Measurements from ENCODE around the gene KRT40. TPM values are rescaled to one million over a fixed set of nuclear protein-coding genes. Genes with fewer than 3 reads are reported as not detected.

KRT40 gene
- total and polyA plus RNA-seq, 10 of the 15 experiments (the other 5 are each of a cell fraction or from before 2014, with no cell fraction given): not detected

- Histone ChIP-seq H3K36me3 (ENCODE audit: control insufficient read depth in 2 of 2, insufficient read depth in 2 of 2, low read length in 1 of 2) (no peaks in the 10 kb centered on the region), H3K4me3 (no peak overlapping the region), H3K4me2 (ENCODE audit: control insufficient read depth, insufficient read depth) (no peak overlapping the region), H3K27ac (ENCODE audit: control insufficient read depth, insufficient read depth) (no peak overlapping the region), H3K27me3 (replicated peaks in 1 of 2; ENCODE audit: control insufficient read depth in 2 of 2, insufficient read depth in 2 of 2, low read length in 1 of 2) (no peaks in the 10 kb centered on the region), H3K9me3 (replicated peaks; ENCODE audit: control insufficient read depth, insufficient read depth, low read length) (no peaks in the 10 kb centered on the region; the same call in 2 of the 3 replicates), H3K4me1 (ENCODE audit: control insufficient read depth, insufficient read depth, low read length) (no peaks in the 10 kb centered on the region), H3K79me2 (ENCODE audit: control insufficient read depth, insufficient read depth, low read length) (no peaks in the 10 kb centered on the region), H4K20me1 (ENCODE audit: control insufficient read depth, insufficient read depth) (no peaks in the 10 kb centered on the region), H3K9ac (ENCODE audit: control insufficient read depth, insufficient read depth, low read length) (no peak overlapping the region), H2AFZ (ENCODE audit: control insufficient read depth, low read depth, low read length) (no peak overlapping the region)
- TF ChIP-seq E2F4 (IDR thresholded peaks at IDR 0.05; ENCODE audit: low read depth, low read length): no peak
- no peak for TF ChIP-seq MYB (IDR thresholded peaks at IDR 0.05; ENCODE audit: borderline replicate concordance, low read depth, low read length)
- no peak for TF ChIP-seq SRF (IDR thresholded peaks at IDR 0.05; ENCODE audit: low read depth in 2 of 2, low read length in 2 of 2)
- TF ChIP-seq NR2C1 (IDR thresholded peaks at IDR 0.05): no peak
- TF ChIP-seq CBX3 (IDR thresholded peaks at IDR 0.05; ENCODE audit: borderline replicate concordance, low read depth): no peak
- TF ChIP-seq EP300 (IDR thresholded peaks at IDR 0.05; ENCODE audit: borderline replicate concordance in 1 of 2, control insufficient read depth in 1 of 2, low read depth in 2 of 2, low read length in 2 of 2): no peak
- WGBS (ENCODE audit: insufficient coverage, insufficient replicate concordance, low lambda C conversion rate, missing lambda C conversion rate): 18% methylated on average over 4 of the region's 4 CpGs
- POLR2A ChIA-PET: no interaction called here
- intact Hi-C loops (cut with micrococcal nuclease; ENCODE audit: unreplicated experiment): no loop called here
- CTCF ChIA-PET: interaction anchor here (0.5 to 1.1 kb wide), 4 partner anchors 10 to 743 kb away, joined by 3 to 4 read pairs (median 3); no protein-coding TSS in a partner anchor
- BruUV-seq (replicated peaks): no TSS peak
- FAIRE-seq: no peak
- ATAC-seq: no peak
- RAD21 ChIA-PET (ENCODE audit: unreplicated experiment): no interaction called here
- SMC1A ChIA-PET (ENCODE audit: uncharacterized antibody, unreplicated experiment): no interaction called here
- in situ Hi-C loops (cut with MboI): no loop called here
- no peak for DNase-seq (ENCODE audit: low read depth, low spot score)
These were observed 22.0 kb downstream of the KRT40 start for GRCh38 chr17:40962059-40962561.

- no peak for FAIRE-seq
- Histone ChIP-seq H3K27ac (ENCODE audit: control insufficient read depth, insufficient read depth) (no peak overlapping the region), H3K4me1 (ENCODE audit: control insufficient read depth, insufficient read depth, low read length) (no peaks in the 10 kb centered on the region), H4K20me1 (ENCODE audit: control insufficient read depth, insufficient read depth) (no peaks in the 10 kb centered on the region), H3K36me3 (ENCODE audit: control insufficient read depth in 2 of 2, insufficient read depth in 2 of 2, low read length in 1 of 2) (no peaks in the 10 kb centered on the region), H3K9ac (ENCODE audit: control insufficient read depth, insufficient read depth, low read length) (no peak overlapping the region), H3K4me2 (ENCODE audit: control insufficient read depth, insufficient read depth) (no peak overlapping the region), H2AFZ (ENCODE audit: control insufficient read depth, low read depth, low read length) (no peak overlapping the region), H3K79me2 (ENCODE audit: control insufficient read depth, insufficient read depth, low read length) (no peaks in the 10 kb centered on the region), H3K27me3 (replicated peaks in 1 of 2; ENCODE audit: control insufficient read depth in 2 of 2, insufficient read depth in 2 of 2, low read length in 1 of 2) (no peaks in the 10 kb centered on the region), H3K4me3 (no peak overlapping the region), H3K9me3 (replicated peaks; ENCODE audit: control insufficient read depth, insufficient read depth, low read length) (no peaks in the 10 kb centered on the region; the same call in 2 of the 3 replicates)
- RAD21 ChIA-PET (ENCODE audit: unreplicated experiment): no interaction called here
- no TSS peak for BruUV-seq (replicated peaks)
- in situ Hi-C loops (cut with MboI) (no loop called here), intact Hi-C loops (cut with micrococcal nuclease; ENCODE audit: unreplicated experiment) (no loop called here)
- ATAC-seq: no peak
- POLR2A ChIA-PET: no interaction called here
- CTCF ChIA-PET: interaction anchor here (0.6 to 1.1 kb wide), 3 partner anchors 9 to 744 kb away, joined by 3 read pairs; no protein-coding TSS in a partner anchor
- WGBS (ENCODE audit: insufficient coverage, insufficient replicate concordance, low lambda C conversion rate, missing lambda C conversion rate): 0% methylated on average over 1 of the region's 1 CpG
- no peak for DNase-seq (ENCODE audit: low read depth, low spot score)
- SMC1A ChIA-PET (ENCODE audit: uncharacterized antibody, unreplicated experiment): no interaction called here
- TF ChIP-seq ZNF24 (IDR thresholded peaks at IDR 0.05): no peak
- TF ChIP-seq ETV6 (conservative IDR thresholded peaks at IDR 0.05 in 1 of 2, IDR thresholded peaks at IDR 0.05 in 1 of 2; ENCODE audit: borderline replicate concordance in 1 of 2, low read depth in 1 of 2): no peak
- no peak for TF ChIP-seq EGR1 (IDR thresholded peaks at IDR 0.05; ENCODE audit: borderline replicate concordance in 1 of 2, low read depth in 2 of 2, low read length in 2 of 2)
- TF ChIP-seq JUNB (IDR thresholded peaks at IDR 0.05): no peak
- no peak for TF ChIP-seq NRF1 (conservative IDR thresholded peaks at IDR 0.05; ENCODE audit: low read depth, low read length)
- no peak for TF ChIP-seq ZSCAN29 (IDR thresholded peaks at IDR 0.05)
- TF ChIP-seq ZBTB11 (CRISPR knock-in tag; IDR thresholded peaks at IDR 0.05): no peak
These were observed 22.5 kb downstream of the KRT40 start for GRCh38 chr17:40961591-40961990.
